HepG2 (cell line): ENCODE results near the gene SH2B2. TPM values are rescaled to one million over a fixed set of nuclear protein-coding genes. Genes with fewer than 3 reads are reported as not detected.

Experiments used
- BHLHE40 ChIP-seq: IDR thresholded peaks from 2 replicates; pipeline ENCODE4 v1.6.1; 2011; ENCODE audit warnings: low read length, improper control_type of control experiment
- NR2F1 ChIP-seq, 2 experiments: fragments of 450-650 bp in 1 of 2; formaldehyde crosslinking in 1 of 2; IDR thresholded peaks; 2 replicates each; pipeline versions ENCODE4 v1.5.0 to v1.6.1; 2016 to 2020; ENCODE audit warnings: mild to moderate bottlenecking in 1 of 2, missing compliant biosample characterization in 1 of 2, missing genetic modification reagents in 1 of 2, moderate library complexity in 1 of 2
- PHF5A ChIP-seq: IDR thresholded peaks from one replicate; pipeline ENCODE4 v1.6.1; 2018; ENCODE audit warnings: low read depth, missing genetic modification reagents; ENCODE audit not compliant: unreplicated experiment
- RAD51 ChIP-seq: fragments of 450-650 bp; IDR thresholded peaks from 2 replicates; pipeline ENCODE4 v1.6.1; 2016; ENCODE audit warnings: borderline replicate concordance
- STAT5B ChIP-seq: sonication (generic); formaldehyde crosslinking; IDR thresholded peaks from 2 replicates; pipeline ENCODE4 v1.4.0; 2020; ENCODE audit warnings: missing genetic modification reagents
- ZFP1 ChIP-seq: IDR thresholded peaks from 2 replicates; pipeline ENCODE4 v1.6.1; 2016
- ZFP37 ChIP-seq: sonication (generic); formaldehyde crosslinking; IDR thresholded peaks from 2 replicates; pipeline ENCODE4 v1.4.0; 2020; ENCODE audit warnings: missing genetic modification reagents, borderline replicate concordance
- ZFP90 ChIP-seq: sonication (generic); formaldehyde crosslinking; IDR thresholded peaks from 2 replicates; pipeline ENCODE4 v1.8.0; 2022; ENCODE audit warnings: missing genetic modification reagents, mild to moderate bottlenecking, inconsistent platforms, borderline replicate concordance
- ZNF577 ChIP-seq: sonication (generic); formaldehyde crosslinking; IDR thresholded peaks from 2 replicates; pipeline ENCODE4 v1.4.0; 2020; ENCODE audit warnings: mild to moderate bottlenecking, low read depth, missing genetic modification reagents, borderline replicate concordance
- polyA plus RNA-seq, 8 experiments: library from polyadenylated mRNA; depleted of rRNA in 3 of 8; stranded (reverse) in 7 of 8; unstranded in 1 of 8; fragments of >200 nt; fragmentation: Illumina TruSeq in 4 of 8; extraction: Trizol in 4 of 8; gene quantifications; 2 replicates each; pipeline versions ENCODE4 v1.2.1 to v1.2.3, GENCODE V29; 2011 to 2016; ENCODE audit warnings: low read depth in 4 of 8, missing spikeins in 1 of 8, mixed read lengths in 1 of 8; ENCODE audit not compliant: insufficient read depth in 1 of 8
- total RNA-seq, 5 experiments: library from RNA; depleted of rRNA; stranded (reverse); fragments of >200 nt; fragmentation: Illumina TruSeq; extraction: Trizol; gene quantifications; 2 replicates each; pipeline ENCODE4 v1.2.3, GENCODE V29; 2016; ENCODE audit warnings: low read depth in 1 of 5
- TF ChIP-seq, protein P1 (sequence below): sonication (generic); formaldehyde crosslinking; IDR thresholded peaks from 2 replicates; pipeline ENCODE4 v1.5.0; 2020; ENCODE audit warnings: mild to moderate bottlenecking, missing genetic modification reagents
- TF ChIP-seq, protein P2 (sequence below): sonication (generic); formaldehyde crosslinking; IDR thresholded peaks from 2 replicates; pipeline ENCODE4 v1.4.0; 2020; ENCODE audit warnings: missing genetic modification reagents
- TF ChIP-seq, protein P3 (sequence below): sonication (generic); formaldehyde crosslinking; conservative IDR thresholded peaks from 2 replicates; pipeline ENCODE4 v1.4.0; 2020; ENCODE audit warnings: missing genetic modification reagents
- TF ChIP-seq, protein P4 (sequence below): IDR thresholded peaks from 2 replicates; pipeline ENCODE4 v1.4.0; 2020; ENCODE audit warnings: mild to moderate bottlenecking, missing genetic modification reagents
- TF ChIP-seq, protein P5 (sequence below): sonication (generic); formaldehyde crosslinking; IDR thresholded peaks from 2 replicates; pipeline ENCODE4 v1.8.1; 2022; ENCODE audit warnings: low read depth, mild to moderate bottlenecking, missing genetic modification reagents

The SH2B2 gene
- total and polyA plus RNA-seq, 2 of the 13 experiments (the other 11 are each of a cell fraction or from before 2014, with no cell fraction given): 0.46 to 1.3 TPM

DNA sequence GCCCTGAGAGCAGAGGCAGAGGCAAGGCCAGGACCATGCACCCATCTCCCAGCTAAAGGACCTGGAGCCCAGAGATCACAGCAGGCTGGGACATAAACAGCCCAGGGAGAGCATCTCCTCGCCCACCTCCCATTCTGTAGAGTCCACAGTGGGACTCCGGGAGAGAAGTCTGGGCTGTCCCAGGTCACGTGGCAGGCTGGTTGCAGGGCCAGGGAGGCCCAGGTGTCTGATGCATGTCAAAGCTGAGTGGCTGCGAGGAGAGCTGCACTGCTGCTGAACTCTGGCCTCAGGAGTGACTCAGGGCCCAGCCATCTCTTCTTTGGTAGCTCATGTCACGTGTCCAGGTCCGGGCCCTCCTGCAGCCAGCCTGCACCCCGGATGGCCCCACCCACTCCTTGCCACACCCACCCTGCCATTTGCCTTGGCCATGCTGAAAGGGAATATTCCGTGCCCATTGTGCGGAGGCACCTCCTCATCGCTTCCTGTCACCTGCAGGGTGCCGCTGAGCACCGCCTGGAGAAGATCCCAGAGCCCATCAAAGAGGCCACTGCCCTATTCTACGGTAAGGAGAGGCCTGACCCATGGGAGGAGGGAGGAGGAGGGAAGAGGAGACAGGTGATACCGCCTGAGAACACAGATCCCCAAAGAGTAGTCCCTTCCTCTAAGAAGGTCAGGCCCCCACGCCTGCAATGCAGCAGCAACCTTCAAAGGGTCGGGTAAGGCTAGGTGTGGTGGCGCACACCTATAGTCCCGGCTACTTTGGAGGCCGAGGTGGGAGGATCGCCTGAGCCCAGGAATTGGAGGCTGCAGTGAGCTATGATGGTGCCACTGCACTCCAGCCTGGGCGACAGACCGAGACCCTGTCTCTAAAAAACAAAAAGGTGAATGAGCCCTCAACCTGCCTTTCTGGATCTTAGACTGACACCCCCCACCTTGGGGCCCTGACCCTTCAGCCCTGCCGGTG, 12.6 kb upstream of the SH2B2 start (continued):
- TF ChIP-seq, protein P1, sequence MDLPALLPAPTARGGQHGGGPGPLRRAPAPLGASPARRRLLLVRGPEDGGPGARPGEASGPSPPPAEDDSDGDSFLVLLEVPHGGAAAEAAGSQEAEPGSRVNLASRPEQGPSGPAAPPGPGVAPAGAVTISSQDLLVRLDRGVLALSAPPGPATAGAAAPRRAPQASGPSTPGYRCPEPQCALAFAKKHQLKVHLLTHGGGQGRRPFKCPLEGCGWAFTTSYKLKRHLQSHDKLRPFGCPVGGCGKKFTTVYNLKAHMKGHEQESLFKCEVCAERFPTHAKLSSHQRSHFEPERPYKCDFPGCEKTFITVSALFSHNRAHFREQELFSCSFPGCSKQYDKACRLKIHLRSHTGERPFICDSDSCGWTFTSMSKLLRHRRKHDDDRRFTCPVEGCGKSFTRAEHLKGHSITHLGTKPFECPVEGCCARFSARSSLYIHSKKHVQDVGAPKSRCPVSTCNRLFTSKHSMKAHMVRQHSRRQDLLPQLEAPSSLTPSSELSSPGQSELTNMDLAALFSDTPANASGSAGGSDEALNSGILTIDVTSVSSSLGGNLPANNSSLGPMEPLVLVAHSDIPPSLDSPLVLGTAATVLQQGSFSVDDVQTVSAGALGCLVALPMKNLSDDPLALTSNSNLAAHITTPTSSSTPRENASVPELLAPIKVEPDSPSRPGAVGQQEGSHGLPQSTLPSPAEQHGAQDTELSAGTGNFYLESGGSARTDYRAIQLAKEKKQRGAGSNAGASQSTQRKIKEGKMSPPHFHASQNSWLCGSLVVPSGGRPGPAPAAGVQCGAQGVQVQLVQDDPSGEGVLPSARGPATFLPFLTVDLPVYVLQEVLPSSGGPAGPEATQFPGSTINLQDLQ (CRISPR knock-in tag): no peak
- TF ChIP-seq PHF5A (CRISPR knock-in tag): no peak
- TF ChIP-seq ZNF577 (CRISPR knock-in tag): no peak
- TF ChIP-seq BHLHE40: peak; percentile 87
- TF ChIP-seq ZFP90 (CRISPR knock-in tag): no peak
- TF ChIP-seq ZFP1: no peak
- TF ChIP-seq, protein P2, sequence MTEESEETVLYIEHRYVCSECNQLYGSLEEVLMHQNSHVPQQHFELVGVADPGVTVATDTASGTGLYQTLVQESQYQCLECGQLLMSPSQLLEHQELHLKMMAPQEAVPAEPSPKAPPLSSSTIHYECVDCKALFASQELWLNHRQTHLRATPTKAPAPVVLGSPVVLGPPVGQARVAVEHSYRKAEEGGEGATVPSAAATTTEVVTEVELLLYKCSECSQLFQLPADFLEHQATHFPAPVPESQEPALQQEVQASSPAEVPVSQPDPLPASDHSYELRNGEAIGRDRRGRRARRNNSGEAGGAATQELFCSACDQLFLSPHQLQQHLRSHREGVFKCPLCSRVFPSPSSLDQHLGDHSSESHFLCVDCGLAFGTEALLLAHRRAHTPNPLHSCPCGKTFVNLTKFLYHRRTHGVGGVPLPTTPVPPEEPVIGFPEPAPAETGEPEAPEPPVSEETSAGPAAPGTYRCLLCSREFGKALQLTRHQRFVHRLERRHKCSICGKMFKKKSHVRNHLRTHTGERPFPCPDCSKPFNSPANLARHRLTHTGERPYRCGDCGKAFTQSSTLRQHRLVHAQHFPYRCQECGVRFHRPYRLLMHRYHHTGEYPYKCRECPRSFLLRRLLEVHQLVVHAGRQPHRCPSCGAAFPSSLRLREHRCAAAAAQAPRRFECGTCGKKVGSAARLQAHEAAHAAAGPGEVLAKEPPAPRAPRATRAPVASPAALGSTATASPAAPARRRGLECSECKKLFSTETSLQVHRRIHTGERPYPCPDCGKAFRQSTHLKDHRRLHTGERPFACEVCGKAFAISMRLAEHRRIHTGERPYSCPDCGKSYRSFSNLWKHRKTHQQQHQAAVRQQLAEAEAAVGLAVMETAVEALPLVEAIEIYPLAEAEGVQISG (CRISPR knock-in tag): peak; percentile 59
- peak in 1 of 2 experiments; percentile 40; a peak in 2 of 4 replicates for TF ChIP-seq NR2F1 (CRISPR knock-in tag; IDR thresholded peaks at IDR 0.05)
- no peak for TF ChIP-seq ZFP37 (CRISPR knock-in tag)
- TF ChIP-seq, protein P3, sequence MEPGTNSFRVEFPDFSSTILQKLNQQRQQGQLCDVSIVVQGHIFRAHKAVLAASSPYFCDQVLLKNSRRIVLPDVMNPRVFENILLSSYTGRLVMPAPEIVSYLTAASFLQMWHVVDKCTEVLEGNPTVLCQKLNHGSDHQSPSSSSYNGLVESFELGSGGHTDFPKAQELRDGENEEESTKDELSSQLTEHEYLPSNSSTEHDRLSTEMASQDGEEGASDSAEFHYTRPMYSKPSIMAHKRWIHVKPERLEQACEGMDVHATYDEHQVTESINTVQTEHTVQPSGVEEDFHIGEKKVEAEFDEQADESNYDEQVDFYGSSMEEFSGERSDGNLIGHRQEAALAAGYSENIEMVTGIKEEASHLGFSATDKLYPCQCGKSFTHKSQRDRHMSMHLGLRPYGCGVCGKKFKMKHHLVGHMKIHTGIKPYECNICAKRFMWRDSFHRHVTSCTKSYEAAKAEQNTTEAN (CRISPR knock-in tag): peak; percentile 32; the same call in 1 of the 2 replicates
- TF ChIP-seq, protein P4, sequence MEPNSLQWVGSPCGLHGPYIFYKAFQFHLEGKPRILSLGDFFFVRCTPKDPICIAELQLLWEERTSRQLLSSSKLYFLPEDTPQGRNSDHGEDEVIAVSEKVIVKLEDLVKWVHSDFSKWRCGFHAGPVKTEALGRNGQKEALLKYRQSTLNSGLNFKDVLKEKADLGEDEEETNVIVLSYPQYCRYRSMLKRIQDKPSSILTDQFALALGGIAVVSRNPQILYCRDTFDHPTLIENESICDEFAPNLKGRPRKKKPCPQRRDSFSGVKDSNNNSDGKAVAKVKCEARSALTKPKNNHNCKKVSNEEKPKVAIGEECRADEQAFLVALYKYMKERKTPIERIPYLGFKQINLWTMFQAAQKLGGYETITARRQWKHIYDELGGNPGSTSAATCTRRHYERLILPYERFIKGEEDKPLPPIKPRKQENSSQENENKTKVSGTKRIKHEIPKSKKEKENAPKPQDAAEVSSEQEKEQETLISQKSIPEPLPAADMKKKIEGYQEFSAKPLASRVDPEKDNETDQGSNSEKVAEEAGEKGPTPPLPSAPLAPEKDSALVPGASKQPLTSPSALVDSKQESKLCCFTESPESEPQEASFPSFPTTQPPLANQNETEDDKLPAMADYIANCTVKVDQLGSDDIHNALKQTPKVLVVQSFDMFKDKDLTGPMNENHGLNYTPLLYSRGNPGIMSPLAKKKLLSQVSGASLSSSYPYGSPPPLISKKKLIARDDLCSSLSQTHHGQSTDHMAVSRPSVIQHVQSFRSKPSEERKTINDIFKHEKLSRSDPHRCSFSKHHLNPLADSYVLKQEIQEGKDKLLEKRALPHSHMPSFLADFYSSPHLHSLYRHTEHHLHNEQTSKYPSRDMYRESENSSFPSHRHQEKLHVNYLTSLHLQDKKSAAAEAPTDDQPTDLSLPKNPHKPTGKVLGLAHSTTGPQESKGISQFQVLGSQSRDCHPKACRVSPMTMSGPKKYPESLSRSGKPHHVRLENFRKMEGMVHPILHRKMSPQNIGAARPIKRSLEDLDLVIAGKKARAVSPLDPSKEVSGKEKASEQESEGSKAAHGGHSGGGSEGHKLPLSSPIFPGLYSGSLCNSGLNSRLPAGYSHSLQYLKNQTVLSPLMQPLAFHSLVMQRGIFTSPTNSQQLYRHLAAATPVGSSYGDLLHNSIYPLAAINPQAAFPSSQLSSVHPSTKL (CRISPR knock-in tag): peak; percentile 74
- no peak for TF ChIP-seq STAT5B (CRISPR knock-in tag)
- TF ChIP-seq, protein P5, sequence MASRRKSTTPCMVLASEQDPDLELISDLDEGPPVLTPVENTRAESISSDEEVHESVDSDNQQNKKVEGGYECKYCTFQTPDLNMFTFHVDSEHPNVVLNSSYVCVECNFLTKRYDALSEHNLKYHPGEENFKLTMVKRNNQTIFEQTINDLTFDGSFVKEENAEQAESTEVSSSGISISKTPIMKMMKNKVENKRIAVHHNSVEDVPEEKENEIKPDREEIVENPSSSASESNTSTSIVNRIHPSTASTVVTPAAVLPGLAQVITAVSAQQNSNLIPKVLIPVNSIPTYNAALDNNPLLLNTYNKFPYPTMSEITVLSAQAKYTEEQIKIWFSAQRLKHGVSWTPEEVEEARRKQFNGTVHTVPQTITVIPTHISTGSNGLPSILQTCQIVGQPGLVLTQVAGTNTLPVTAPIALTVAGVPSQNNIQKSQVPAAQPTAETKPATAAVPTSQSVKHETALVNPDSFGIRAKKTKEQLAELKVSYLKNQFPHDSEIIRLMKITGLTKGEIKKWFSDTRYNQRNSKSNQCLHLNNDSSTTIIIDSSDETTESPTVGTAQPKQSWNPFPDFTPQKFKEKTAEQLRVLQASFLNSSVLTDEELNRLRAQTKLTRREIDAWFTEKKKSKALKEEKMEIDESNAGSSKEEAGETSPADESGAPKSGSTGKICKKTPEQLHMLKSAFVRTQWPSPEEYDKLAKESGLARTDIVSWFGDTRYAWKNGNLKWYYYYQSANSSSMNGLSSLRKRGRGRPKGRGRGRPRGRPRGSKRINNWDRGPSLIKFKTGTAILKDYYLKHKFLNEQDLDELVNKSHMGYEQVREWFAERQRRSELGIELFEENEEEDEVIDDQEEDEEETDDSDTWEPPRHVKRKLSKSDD (CRISPR knock-in tag): no peak
- TF ChIP-seq RAD51: peak; percentile 96
